ENCODE results near the gene PLPP3.

PLPP3 gene

GRCh38 chr1:56545711-56546110 lies 33.7 kb downstream of the PLPP3 start:
- DNase-seq = no peak

- no peak for DNase-seq
These were observed 35.4 kb downstream of the PLPP3 start for GRCh38 chr1:56543783-56544612.

GRCh38 chr1:56542651-56543050 lies 36.7 kb downstream of the PLPP3 start:
- DNase-seq = no peak

- DNase-seq = no peak
These were observed 38.0 kb downstream of the PLPP3 start for GRCh38 chr1:56541408-56541807.

- no peak for DNase-seq
These were observed 38.9 kb downstream of the PLPP3 start for GRCh38 chr1:56540467-56540866.

GRCh38 chr1:56539520-56539931 lies 39.8 kb downstream of the PLPP3 start:
- no peak for DNase-seq

GRCh38 chr1:56538532-56538931 lies 40.8 kb downstream of the PLPP3 start:
- DNase-seq = no peak

- no peak for DNase-seq
These were observed 41.7 kb downstream of the PLPP3 start for GRCh38 chr1:56537660-56538059.

- DNase-seq = no peak
These were observed 43.4 kb downstream of the PLPP3 start for GRCh38 chr1:56535939-56536338.

GRCh38 chr1:56535362-56535761 lies 44.0 kb downstream of the PLPP3 start:
- no peak for DNase-seq

GRCh38 chr1:56534130-56534651 lies 45.2 kb downstream of the PLPP3 start:
- DNase-seq = no peak

GRCh38 chr1:56533621-56534020 lies 45.7 kb downstream of the PLPP3 start:
- no peak for DNase-seq

- DNase-seq = no peak
These were observed 46.2 kb downstream of the PLPP3 start for GRCh38 chr1:56533197-56533596.

GRCh38 chr1:56532350-56532683 lies 47.0 kb downstream of the PLPP3 start:
- no peak for DNase-seq

- DNase-seq = no peak
These were observed 47.6 kb downstream of the PLPP3 start for GRCh38 chr1:56531624-56532349.

- DNase-seq = no peak
These were observed 49.6 kb downstream of the PLPP3 start for GRCh38 chr1:56529801-56530200.

- DNase-seq = no peak
These were observed 51.6 kb downstream of the PLPP3 start for GRCh38 chr1:56527548-56528302.

- DNase-seq = peak in 1 of 2 donors; percentile 37
These were observed 52.7 kb downstream of the PLPP3 start for GRCh38 chr1:56526571-56527174.

- DNase-seq = peak; percentile 4 to 65
These were observed 53.8 kb downstream of the PLPP3 start for GRCh38 chr1:56525489-56526041.

- DNase-seq = no peak
These were observed 55.1 kb downstream of the PLPP3 start for GRCh38 chr1:56524263-56524662.

GRCh38 chr1:56522680-56523079 lies 56.7 kb downstream of the PLPP3 start:
- DNase-seq = no peak

- DNase-seq = no peak
These were observed 59.3 kb downstream of the PLPP3 start for GRCh38 chr1:56520016-56520601.

Data from CD4-positive, alpha-beta T cell treated with Interleukin-1 beta for 1 hour (primary cell).